T-helper 1 cell treated with Interleukin-12 subunit alpha and Interleukin-12 subunit beta and Interleukin-4 antibody, amounts not matched to agents 30 ng/mL and 1 ng/mL, for 36 hours (primary cell): Measurements from ENCODE around the gene DNAH7. TPM values are rescaled to one million over a fixed set of nuclear protein-coding genes. Genes with fewer than 3 reads are reported as not detected.
"Not testable (repeated sequence)": the region's sequence is repeated elsewhere in the genome, so short reads cannot be mapped to it uniquely, and the experiment has no call there.

Experiments used
- intact Hi-C: fragments of 100-400 bp; cut with micrococcal nuclease; formaldehyde crosslinking; loops from one replicate; pipeline ENCODE4 v1.15.1; 2024
- total RNA-seq: library from RNA; stranded (reverse); gene quantifications from 2 replicates; pipeline ENCODE4 v1.2.3, GENCODE V29; 2022

Gene DNAH7
- total RNA-seq, 1 donor from 2014 or later = 0.05 TPM

GRCh38 chr2:195733831-195734230 is 334.8 kb downstream of the DNAH7 start:
- intact Hi-C loops = no loop called here

- intact Hi-C loops = no loop called here
Measured at GRCh38 chr2:195732574-195732973, 336.1 kb downstream of the DNAH7 start.

- intact Hi-C loops = no loop called here
Measured at GRCh38 chr2:195730912-195731311, 337.7 kb downstream of the DNAH7 start.

GRCh38 chr2:195727106-195727505 is 341.5 kb downstream of the DNAH7 start:
- intact Hi-C loops = no loop called here

- intact Hi-C loops = no loop called here
Measured at GRCh38 chr2:195722075-195722474, 346.6 kb downstream of the DNAH7 start.

- intact Hi-C loops = no loop called here
Measured at GRCh38 chr2:195721042-195721441, 347.6 kb downstream of the DNAH7 start.

- intact Hi-C loops = no loop called here
Measured at GRCh38 chr2:195716466-195716865, 352.2 kb downstream of the DNAH7 start.

- intact Hi-C loops = no loop called here
Measured at GRCh38 chr2:195711478-195711877, 357.2 kb downstream of the DNAH7 start.

- intact Hi-C loops = no loop called here
Measured at GRCh38 chr2:195709901-195710806, 358.5 kb downstream of the DNAH7 start.

GRCh38 chr2:195706161-195706900 is 362.3 kb downstream of the DNAH7 start:
- intact Hi-C loops = no loop called here

- intact Hi-C loops = no loop called here
Measured at GRCh38 chr2:195700480-195700879, 368.2 kb downstream of the DNAH7 start.

GRCh38 chr2:195697681-195698220 is 370.9 kb downstream of the DNAH7 start:
- intact Hi-C loops = no loop called here

- intact Hi-C loops = no loop called here
Measured at GRCh38 chr2:195696012-195696411, 372.6 kb downstream of the DNAH7 start.

GRCh38 chr2:195695002-195695631 is 373.5 kb downstream of the DNAH7 start:
- intact Hi-C loops = no loop called here

- intact Hi-C loops = no loop called here
Measured at GRCh38 chr2:195694553-195694952, 374.1 kb downstream of the DNAH7 start.

GRCh38 chr2:195692531-195692930 is 376.1 kb downstream of the DNAH7 start:
- intact Hi-C loops = not testable (repeated sequence)

Other genes with a start within 250 kb of the DNAH7 start
- gene STK17B, start 102.7 kb upstream of the DNAH7 start, total RNA-seq = 405 and 419 TPM in 2 replicates